GM12892 (cell line): ENCODE measurements around the gene SULF2.

ENCODE experiments used
- POLR2A ChIP-seq: IDR thresholded peaks from 2 replicates; pipeline ENCODE4 v1.6.1; 2011; ENCODE audit warnings: low read depth, low read length, control low read depth
- POLR2AphosphoS5 ChIP-seq: IDR thresholded peaks from 2 replicates; pipeline ENCODE4 v1.6.1; 2011; ENCODE audit warnings: low read depth, low read length, control low read depth

DNA sequence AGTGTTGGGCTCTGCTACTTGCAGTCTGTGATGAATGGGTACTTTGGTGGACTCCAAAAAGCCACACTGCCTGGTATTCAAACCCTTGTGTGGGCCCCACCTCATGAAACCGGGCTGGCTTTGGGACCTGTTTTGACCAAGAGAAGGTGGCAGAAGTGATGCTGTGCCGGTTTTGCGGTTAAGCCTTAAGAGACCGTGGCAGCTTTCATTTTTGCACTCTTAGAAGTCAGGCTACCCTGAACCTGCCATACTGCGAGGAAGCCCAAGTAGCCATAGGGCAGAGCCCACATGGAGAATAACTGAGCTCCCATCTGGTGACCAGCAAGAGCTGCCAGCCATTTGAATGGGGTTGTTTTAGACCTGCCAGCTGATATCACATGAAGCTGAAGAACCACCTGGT is 10.2 kb downstream of the SULF2 start:
- TF ChIP-seq POLR2A: no peak
- TF ChIP-seq POLR2AphosphoS5: no peak
